Activated CD4-positive, alpha-beta memory T cell treated with anti-CD3 and anti-CD28 coated beads for 36 hours (primary cell): ENCODE data around the gene THRSP. TPM values are rescaled to one million over a fixed set of nuclear protein-coding genes. Genes with fewer than 3 reads are reported as not detected.
"Not testable (repeated sequence)": the region's sequence is repeated elsewhere in the genome, so short reads cannot be mapped to it uniquely, and the experiment has no call there.

Source experiments
- CTCF ChIA-PET: fragments of 350-600 bp; sonication (Branson Sonifier 250); formaldehyde crosslinking; loops from one replicate; lab custom pipeline; 2021; ENCODE audit warnings: antibody characterized with exemption, inconsistent platforms; lab: Charles Lee
- POLR2A ChIA-PET: fragments of 350-600 bp; sonication (Branson Sonifier 250); formaldehyde crosslinking; loops from one replicate; lab custom pipeline; 2021; ENCODE audit warnings: antibody characterized with exemption; lab: Charles Lee
- DNase-seq: peaks from one replicate; pipeline ENCODE4 v3.0.0-alpha.2; 2020
- H3K27ac Mint-ChIP-seq: one replicate; pipeline ENCODE4 v1.8.0; 2021; ENCODE audit warnings: mixed read lengths
- H3K27me3 Mint-ChIP-seq: one replicate; pipeline ENCODE4 v1.8.0; 2021; ENCODE audit warnings: mixed read lengths
- H3K36me3 Mint-ChIP-seq: one replicate; pipeline ENCODE4 v1.8.0; 2021; ENCODE audit warnings: mixed read lengths
- H3K4me1 Mint-ChIP-seq: one replicate; pipeline ENCODE4 v1.8.0; 2021; ENCODE audit warnings: low read depth, mixed read lengths
- H3K4me3 Mint-ChIP-seq: one replicate; pipeline ENCODE4 v1.8.0; 2021; ENCODE audit warnings: mild to moderate bottlenecking, mixed read lengths
- H3K9me3 Mint-ChIP-seq: one replicate; pipeline ENCODE4 v1.8.0; 2021; ENCODE audit warnings: mixed read lengths
- intact Hi-C: fragments of 100-400 bp; cut with micrococcal nuclease; formaldehyde crosslinking; loops from one replicate; pipeline ENCODE4 v1.15.1; 2023
- total RNA-seq, 2 experiments: library from RNA; stranded (reverse); gene quantifications; one replicate each; pipeline ENCODE4 v1.2.3, GENCODE V29; 2021

The THRSP gene
- total RNA-seq, 2 experiments from 2014 or later: not detected

DNA sequence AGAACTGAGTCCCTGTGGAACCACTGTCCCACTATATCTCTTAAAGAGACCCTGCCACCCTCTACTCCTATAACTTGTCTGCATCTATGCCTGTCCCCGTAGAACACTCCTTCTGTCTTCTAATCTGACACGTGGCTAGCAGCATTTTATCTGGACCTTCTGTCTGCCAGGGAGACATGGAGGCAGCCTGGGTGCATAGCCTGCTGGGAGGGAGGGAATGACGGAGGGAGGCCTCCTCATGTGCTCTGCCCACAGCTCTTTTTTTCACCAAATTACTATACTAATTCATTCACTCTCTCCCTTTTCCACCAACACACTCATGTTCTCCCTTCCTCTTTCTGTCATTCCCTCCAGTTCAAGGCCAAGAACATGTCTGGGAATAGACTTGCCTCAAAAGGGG is 7.6 kb upstream of the THRSP start:
- H3K36me3 Mint-ChIP-seq: no peaks in the 10 kb centered on the region
- H3K4me3 Mint-ChIP-seq: no peak overlapping the region
- no peak overlapping the region for H3K27ac Mint-ChIP-seq
- H3K27me3 Mint-ChIP-seq: no peaks in the 10 kb centered on the region
- intact Hi-C loops: no loop called here
- DNase-seq: no peak
- H3K9me3 Mint-ChIP-seq: no peaks in the 10 kb centered on the region
- CTCF ChIA-PET: interaction anchor here (3.1 kb wide), 1 partner anchor 10 kb away, joined by 15 read pairs; no protein-coding TSS in a partner anchor
- POLR2A ChIA-PET: no interaction called here
- peaks cover under 1% of the 10 kb centered on the region for H3K4me1 Mint-ChIP-seq

DNA sequence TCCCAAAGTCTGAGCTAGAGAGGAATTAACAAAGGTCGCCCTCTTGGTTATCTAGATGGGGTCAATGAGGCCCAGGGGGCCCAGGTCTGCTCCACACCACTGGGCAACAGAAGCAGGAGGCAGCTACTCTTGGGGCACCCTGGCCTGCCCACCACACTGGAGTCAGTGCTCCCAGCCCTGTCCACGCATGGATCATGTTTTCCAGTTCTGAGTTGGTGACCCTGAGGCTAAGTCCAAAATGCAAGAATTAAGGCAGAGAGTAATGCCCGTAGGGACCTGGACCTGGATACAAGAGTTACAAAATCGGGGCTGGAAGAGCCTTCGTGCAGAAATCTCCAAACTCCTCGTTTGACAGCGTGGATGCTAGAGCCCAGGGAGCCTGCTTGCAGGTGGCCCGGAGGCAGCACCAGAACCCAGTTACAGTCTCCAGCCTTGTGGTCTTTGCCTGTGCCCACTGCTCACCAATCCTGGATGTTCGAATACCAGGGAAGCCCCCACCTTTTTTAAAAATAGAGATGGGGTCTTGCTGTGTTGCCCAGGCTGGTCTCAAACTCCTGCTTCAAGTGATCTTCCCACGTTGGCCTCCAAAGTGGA is 6.1 kb upstream of the THRSP start:
- CTCF ChIA-PET: no interaction called here
- intact Hi-C loops: no loop called here
- no peak for DNase-seq
- POLR2A ChIA-PET: interaction anchor here (0.9 kb wide), 1 partner anchor 12 kb away, joined by 3 read pairs; no protein-coding TSS in a partner anchor
- no peak overlapping the region for H3K4me3 Mint-ChIP-seq
- H3K27me3 Mint-ChIP-seq: no peaks in the 10 kb centered on the region
- no peaks in the 10 kb centered on the region for H3K9me3 Mint-ChIP-seq
- H3K4me1 Mint-ChIP-seq: no peaks in the 10 kb centered on the region
- no peaks in the 10 kb centered on the region for H3K36me3 Mint-ChIP-seq
- no peak overlapping the region for H3K27ac Mint-ChIP-seq

DNA sequence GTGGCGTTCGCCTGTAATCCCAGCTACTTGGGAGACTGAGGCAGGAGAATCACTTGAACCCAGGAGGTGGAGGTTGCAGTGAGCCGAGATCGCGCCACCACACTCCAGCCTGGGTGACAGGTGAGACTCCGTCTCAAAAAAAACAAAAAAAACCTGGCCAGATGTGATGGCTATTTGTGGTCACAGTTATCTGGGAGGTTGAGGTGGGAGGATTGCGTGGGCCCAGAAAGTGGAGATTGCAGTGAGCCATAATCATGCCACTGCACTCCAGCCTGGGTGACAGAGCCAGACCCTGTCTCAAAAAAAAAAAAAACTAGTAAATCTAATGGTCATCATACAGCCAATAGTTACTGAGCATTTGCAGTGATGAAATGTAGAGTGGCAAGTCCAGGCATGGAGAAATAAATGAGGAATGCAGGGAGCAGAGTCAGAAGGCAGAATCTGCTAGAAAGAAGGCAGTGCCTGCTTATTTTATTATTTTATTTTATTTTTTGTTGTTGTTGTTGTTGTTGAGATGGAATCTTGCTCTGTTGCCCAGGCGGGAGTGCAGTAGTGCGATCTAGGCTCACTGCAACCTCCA is 3.8 kb upstream of the THRSP start:
- CTCF ChIA-PET: interaction anchor here (1.0 kb wide), 1 partner anchor 14 kb away, joined by 3 read pairs; no protein-coding TSS in a partner anchor
- H3K36me3 Mint-ChIP-seq, DNase-seq, intact Hi-C loops, H3K4me3 Mint-ChIP-seq, H3K27ac Mint-ChIP-seq, H3K4me1 Mint-ChIP-seq, H3K27me3 Mint-ChIP-seq, POLR2A ChIA-PET, H3K9me3 Mint-ChIP-seq: not testable (repeated sequence)

DNA sequence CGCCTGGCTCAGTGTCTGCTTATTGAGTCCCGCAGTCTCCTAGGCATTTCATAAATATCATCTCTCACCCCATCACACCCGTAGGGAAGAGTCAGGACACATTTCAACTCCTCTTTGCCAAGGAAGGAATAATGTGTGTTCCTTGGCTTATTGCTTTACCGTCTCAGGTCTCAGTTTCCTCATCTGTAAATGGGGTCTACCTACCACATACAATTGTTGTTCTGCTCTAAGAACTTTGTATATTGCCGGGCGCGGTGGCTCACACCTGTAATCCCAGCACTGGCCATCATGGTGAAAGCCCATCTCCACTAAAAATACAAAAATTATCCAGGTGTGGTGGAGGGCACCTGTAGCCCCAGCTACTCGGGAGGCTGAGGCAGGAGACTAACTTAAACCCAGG is 3.1 kb upstream of the THRSP start:
- Mint-ChIP-seq H3K36me3 (no peaks in the 10 kb centered on the region), H3K4me1 (no peaks in the 10 kb centered on the region), H3K27me3 (no peaks in the 10 kb centered on the region), H3K4me3 (no peak overlapping the region), H3K9me3 (no peaks in the 10 kb centered on the region), H3K27ac (no peak overlapping the region)
- DNase-seq: no peak
- POLR2A ChIA-PET: no interaction called here
- CTCF ChIA-PET: no interaction called here
- intact Hi-C loops: no loop called here

DNA sequence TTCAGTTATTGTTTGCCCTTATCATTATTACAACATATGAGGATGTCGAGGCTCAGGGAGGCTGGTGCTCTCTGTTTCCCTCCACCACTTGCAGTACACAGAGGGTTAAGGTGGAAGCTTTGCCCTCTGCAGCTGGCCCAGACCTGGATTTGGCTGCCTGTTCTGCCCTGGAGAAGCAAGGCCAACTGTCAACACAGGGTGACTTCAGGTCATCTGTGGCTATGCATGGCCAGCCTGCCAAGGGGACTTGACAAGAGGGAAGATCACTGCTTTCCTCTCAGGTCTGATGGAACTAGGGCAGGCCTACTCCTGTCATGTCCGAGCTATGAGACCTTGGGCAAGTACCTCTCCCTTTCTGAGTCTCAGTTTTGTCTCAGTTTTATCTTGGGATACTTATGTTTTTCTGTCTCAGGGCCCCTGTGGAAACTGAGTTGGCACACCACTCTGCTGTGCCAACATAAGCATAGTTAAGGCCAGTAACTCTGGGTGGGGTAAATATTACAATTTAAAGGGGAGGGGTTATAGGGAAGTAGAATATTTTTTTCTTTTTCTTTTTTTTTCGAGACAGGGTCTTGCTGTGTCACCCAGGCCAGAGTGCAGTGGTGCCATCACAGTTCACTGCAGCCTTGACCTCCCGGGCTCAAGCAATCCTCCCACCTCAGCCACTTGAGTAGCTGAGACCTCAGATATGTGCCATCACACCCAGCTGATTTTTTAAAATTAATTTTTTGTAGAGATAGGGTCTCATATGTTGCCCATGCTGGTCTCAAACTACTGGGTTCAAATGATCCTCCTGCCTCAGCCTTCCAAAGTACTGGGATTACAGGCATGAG is 2.4 kb upstream of the THRSP start:
- no peaks in the 10 kb centered on the region for H3K27me3 Mint-ChIP-seq
- H3K36me3 Mint-ChIP-seq: no peaks in the 10 kb centered on the region
- ChIA-PET CTCF (no interaction called here), POLR2A (no interaction called here)
- intact Hi-C loops: no loop called here
- DNase-seq: no peak
- H3K4me3 Mint-ChIP-seq: no peak overlapping the region
- H3K27ac Mint-ChIP-seq: no peak overlapping the region
- no peaks in the 10 kb centered on the region for H3K9me3 Mint-ChIP-seq
- no peaks in the 10 kb centered on the region for H3K4me1 Mint-ChIP-seq

DNA sequence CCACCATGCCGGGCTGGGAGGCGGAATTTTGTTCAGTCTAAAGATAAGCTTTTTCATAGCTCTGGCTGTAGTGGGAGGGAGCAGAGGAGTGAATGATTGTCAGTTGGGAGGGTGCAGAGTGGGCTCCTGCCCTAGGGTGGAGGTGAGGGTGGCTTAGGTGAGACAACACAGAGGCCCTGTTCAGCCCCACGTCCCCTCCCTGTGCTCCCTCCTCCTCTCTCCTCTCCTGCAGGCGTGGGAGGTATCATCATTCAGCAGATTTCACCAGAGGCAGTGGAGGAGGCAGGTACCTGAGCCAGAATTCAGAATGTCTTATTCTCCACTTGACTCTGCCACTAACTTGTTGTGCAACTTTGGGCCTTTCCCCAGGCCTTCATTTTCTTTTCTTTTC is 1.7 kb upstream of the THRSP start:
- CTCF ChIA-PET: interaction anchor here (1.9 kb wide), 1 partner anchor 15 kb away, joined by 8 read pairs; no protein-coding TSS in a partner anchor
- no peak overlapping the region for H3K27ac Mint-ChIP-seq

DNA sequence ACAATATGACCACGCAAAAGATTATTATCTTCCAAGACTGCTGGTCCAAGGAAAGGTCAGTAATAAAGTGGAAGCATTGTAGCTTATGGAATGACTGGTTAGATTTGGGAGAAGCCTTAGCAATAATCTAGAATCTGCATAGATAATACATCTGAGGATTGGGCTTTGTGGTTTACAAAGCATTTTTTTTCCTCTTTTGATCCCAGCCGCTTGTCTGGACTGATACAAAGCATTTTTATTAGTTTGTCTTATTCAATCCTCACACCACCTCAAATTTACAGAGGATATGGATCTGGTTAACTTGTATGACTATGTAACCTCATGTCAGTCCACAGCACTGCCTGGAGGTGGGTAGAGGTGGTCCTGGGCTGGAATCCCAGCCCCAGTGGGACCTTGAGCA is 990 bp upstream of the THRSP start:
- intact Hi-C loops: no loop called here
- DNase-seq: no peak
- no peaks in the 10 kb centered on the region for H3K4me1 Mint-ChIP-seq
- POLR2A ChIA-PET: no interaction called here
- H3K9me3 Mint-ChIP-seq: no peaks in the 10 kb centered on the region
- H3K27ac Mint-ChIP-seq: no peak overlapping the region
- no peaks in the 10 kb centered on the region for H3K27me3 Mint-ChIP-seq
- no peak overlapping the region for H3K4me3 Mint-ChIP-seq
- CTCF ChIA-PET: interaction anchor here (1.9 kb wide), 1 partner anchor 16 kb away, joined by 8 read pairs; no protein-coding TSS in a partner anchor
- peaks cover 5% of the 10 kb centered on the region for H3K36me3 Mint-ChIP-seq

More for the DNA sequence above, 1.7 kb upstream of the THRSP start:
- intact Hi-C loops: no loop called here
- no peaks in the 10 kb centered on the region for H3K9me3 Mint-ChIP-seq
- no peaks in the 10 kb centered on the region for H3K36me3 Mint-ChIP-seq
- DNase-seq: no peak
- no peak overlapping the region for H3K4me3 Mint-ChIP-seq
- POLR2A ChIA-PET: no interaction called here
- H3K4me1 Mint-ChIP-seq: no peaks in the 10 kb centered on the region
- no peaks in the 10 kb centered on the region for H3K27me3 Mint-ChIP-seq

DNA sequence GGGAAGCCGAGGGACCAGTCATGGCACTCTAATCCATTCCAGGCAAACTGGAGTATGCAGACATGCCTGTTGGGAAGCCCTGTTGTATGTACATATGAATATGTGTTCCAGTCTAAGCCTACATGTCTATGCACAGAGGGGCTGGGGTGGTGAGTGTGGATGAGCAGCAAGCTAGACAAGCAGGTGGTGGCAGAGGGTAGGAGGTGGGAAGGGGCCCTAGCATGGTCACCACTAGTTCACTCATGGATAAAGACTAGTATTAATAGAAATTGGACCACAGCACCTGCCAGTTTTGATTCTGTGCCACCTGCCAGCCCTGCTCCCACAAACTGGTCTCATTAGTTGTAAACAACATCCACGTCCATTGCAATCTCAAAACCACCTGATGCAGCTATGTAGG is 1.5 kb downstream of the THRSP start:
- ChIA-PET CTCF (no interaction called here), POLR2A (interaction anchor here (0.9 kb wide), 1 partner anchor 14 kb away, joined by 3 read pairs; the partner anchor contains the start of gene NDUFC2)
- Mint-ChIP-seq H3K36me3 (peaks cover 15% of the 10 kb centered on the region), H3K4me3 (no peak overlapping the region), H3K27ac (no peak overlapping the region), H3K27me3 (no peaks in the 10 kb centered on the region), H3K9me3 (no peaks in the 10 kb centered on the region), H3K4me1 (no peaks in the 10 kb centered on the region)
- intact Hi-C loops: no loop called here
- DNase-seq: no peak

DNA sequence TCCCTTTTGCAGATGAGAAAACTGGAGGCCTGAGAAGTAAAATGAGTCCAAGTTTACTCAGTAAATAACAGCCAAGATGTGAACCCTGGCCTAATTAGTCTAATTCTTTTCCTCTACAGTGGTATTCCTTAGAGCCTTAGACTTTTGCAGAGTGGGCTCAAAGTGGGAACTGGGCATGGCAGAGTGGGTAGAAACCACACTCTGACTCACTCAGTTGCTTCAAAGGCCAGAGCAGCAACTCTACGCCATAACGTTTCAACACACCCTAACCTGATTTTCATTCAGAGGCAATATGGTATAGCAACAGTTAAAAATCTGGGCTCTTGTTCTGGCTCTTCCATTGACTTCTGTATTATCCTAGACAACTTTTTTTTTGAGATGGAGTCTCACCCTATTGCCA is 2.8 kb downstream of the THRSP start:
- DNase-seq: no peak
- no peaks in the 10 kb centered on the region for H3K27me3 Mint-ChIP-seq
- no peak overlapping the region for H3K4me3 Mint-ChIP-seq
- H3K9me3 Mint-ChIP-seq: no peaks in the 10 kb centered on the region
- H3K36me3 Mint-ChIP-seq: peaks cover 17% of the 10 kb centered on the region
- H3K4me1 Mint-ChIP-seq: no peaks in the 10 kb centered on the region
- ChIA-PET POLR2A (interaction anchor here (0.9 kb wide), 1 partner anchor 13 kb away, joined by 3 read pairs; the partner anchor contains the start of gene NDUFC2), CTCF (no interaction called here)
- no peak overlapping the region for H3K27ac Mint-ChIP-seq
- intact Hi-C loops: no loop called here

DNA sequence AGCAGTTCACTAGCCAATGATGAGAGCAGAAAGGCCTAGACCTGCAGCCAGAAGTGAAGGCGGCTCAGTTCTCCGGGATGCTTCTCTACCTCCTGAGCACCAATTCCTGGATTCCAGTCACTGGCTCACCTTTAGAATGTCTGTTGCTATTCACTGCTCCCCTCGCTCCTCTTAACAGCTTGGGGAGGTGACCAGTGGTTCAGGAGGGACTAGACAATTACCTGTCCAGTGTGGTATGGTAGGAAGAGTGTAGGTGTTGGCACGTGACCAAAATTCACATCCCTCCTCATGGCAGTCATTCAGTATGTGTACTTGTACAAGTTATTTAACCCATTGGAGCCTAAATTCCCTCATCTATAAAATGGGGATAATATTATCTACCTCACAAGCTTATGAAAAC is 4.0 kb downstream of the THRSP start:
- intact Hi-C loops: no loop called here
- ChIA-PET CTCF (interaction anchor here (1.6 kb wide), 1 partner anchor 11 kb away, joined by 3 read pairs; no protein-coding TSS in a partner anchor), POLR2A (no interaction called here)
- Mint-ChIP-seq H3K36me3 (peaks cover 23% of the 10 kb centered on the region), H3K27ac (no peak overlapping the region), H3K9me3 (no peaks in the 10 kb centered on the region), H3K27me3 (no peaks in the 10 kb centered on the region), H3K4me1 (peaks cover 2% of the 10 kb centered on the region), H3K4me3 (no peak overlapping the region)
- no peak for DNase-seq

DNA sequence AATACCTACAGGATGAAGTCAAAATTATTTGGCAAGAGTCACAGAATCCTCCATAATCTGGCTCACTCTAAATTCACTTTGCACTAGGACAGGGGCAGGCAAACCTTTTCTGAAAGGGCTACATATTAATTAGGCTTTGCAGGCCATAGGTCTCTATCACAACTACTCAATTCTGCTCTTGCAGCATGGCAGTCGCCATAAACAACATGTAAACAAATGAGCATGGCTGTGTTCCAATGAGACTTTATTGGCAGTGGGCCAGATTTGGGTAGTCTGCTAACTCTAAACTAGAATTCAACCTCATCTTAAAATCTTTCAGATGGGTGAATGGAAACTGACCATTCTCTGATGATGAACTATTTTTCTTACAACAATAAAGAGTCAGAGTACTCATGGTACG is 5.8 kb downstream of the THRSP start:
- intact Hi-C loops: no loop called here
- ChIA-PET CTCF (interaction anchor here (1.6 kb wide), 1 partner anchor 9 kb away, joined by 3 read pairs; no protein-coding TSS in a partner anchor), POLR2A (interaction anchor here (1.2 kb wide), 1 partner anchor 10 kb away, joined by 6 read pairs; the partner anchor contains the start of gene NDUFC2)
- Mint-ChIP-seq H3K27ac (no peak overlapping the region), H3K36me3 (peaks cover 23% of the 10 kb centered on the region), H3K27me3 (no peaks in the 10 kb centered on the region), H3K9me3 (no peaks in the 10 kb centered on the region), H3K4me1 (peaks cover 5% of the 10 kb centered on the region), H3K4me3 (no peak overlapping the region)
- no peak for DNase-seq

DNA sequence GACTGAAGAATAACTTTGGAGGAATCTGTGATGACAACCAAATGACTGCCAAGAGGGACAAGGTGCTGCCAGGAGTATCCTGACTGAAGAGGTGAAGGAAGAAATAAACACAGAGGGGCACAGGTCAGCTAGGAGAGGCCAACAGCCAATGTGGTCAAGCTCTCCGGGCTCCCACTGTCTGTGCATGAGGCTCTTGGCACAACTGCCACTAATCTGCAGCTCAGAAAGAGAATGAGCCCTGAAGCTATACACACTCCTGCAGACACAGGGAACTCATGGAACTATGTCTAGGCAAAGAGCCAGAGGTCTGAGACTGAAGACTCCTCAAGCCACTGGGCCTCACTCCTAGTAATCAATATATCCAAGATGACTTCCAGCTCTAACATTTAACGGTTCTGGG is 7.0 kb downstream of the THRSP start:
- Mint-ChIP-seq H3K4me1 (peaks cover 11% of the 10 kb centered on the region), H3K4me3 (no peak overlapping the region), H3K27me3 (no peaks in the 10 kb centered on the region), H3K9me3 (no peaks in the 10 kb centered on the region), H3K27ac (no peak overlapping the region), H3K36me3 (peaks cover 23% of the 10 kb centered on the region)
- POLR2A ChIA-PET: no interaction called here
- CTCF ChIA-PET: no interaction called here
- no peak for DNase-seq
- intact Hi-C loops: no loop called here
